HEK293 (cell line): ENCODE data around the gene FTHL17.

Source experiments
- CTCF ChIA-PET: fragments of 350-600 bp; formaldehyde crosslinking; extraction: SDS; loops from one replicate; lab custom pipeline; 2021; ENCODE audit warnings: antibody characterized with exemption; lab: Yijun Ruan, JAX
- POLR2A ChIA-PET: fragments of 300-600 bp; formaldehyde crosslinking; extraction: SDS; loops from one replicate; lab custom pipeline; 2020; ENCODE audit warnings: antibody characterized with exemption, inconsistent platforms; lab: Yijun Ruan, JAX
- H3K27ac ChIP-seq: fragments of 200-500 bp; sonication (Bioruptor generic); 2 replicates; pipeline ENCODE4 v1.5.1; 2014; ENCODE audit warnings: low read depth, low read length, control low read depth, inconsistent platforms; ENCODE audit errors: extremely low read depth
- H3K36me3 ChIP-seq, 2 experiments: fragments of 200-500 bp in 1 of 2; sonication (Bioruptor generic) in 1 of 2; 1 replicate in 1 of 2; 2 replicates in 1 of 2; pipeline ENCODE4 v1.5.1; 2014 to 2017; ENCODE audit warnings: inconsistent platforms in 2 of 2, low read length in 2 of 2; ENCODE audit not compliant: control insufficient read depth in 2 of 2, insufficient read depth in 1 of 2
- H3K4me1 ChIP-seq: fragments of 200-500 bp; sonication (Bioruptor generic); 2 replicates; pipeline ENCODE4 v1.5.1; 2014; ENCODE audit warnings: mild to moderate bottlenecking, low read length, inconsistent platforms; ENCODE audit not compliant: control insufficient read depth, insufficient read depth
- H3K4me3 ChIP-seq: 2 replicates; pipeline ENCODE4 v1.5.1; 2011; ENCODE audit warnings: low read depth, mild to moderate bottlenecking, control low read depth, low read length, moderate library complexity
- H3K9me3 ChIP-seq: fragments of 200-500 bp; sonication (Bioruptor generic); 2 replicates; pipeline ENCODE4 v1.5.1; 2014; ENCODE audit warnings: low read depth, low read length, inconsistent platforms; ENCODE audit not compliant: control insufficient read depth, insufficient read depth
- KLF10 ChIP-seq: fragments of 450-650 bp; IDR thresholded peaks from 2 replicates; pipeline ENCODE4 v1.5.1; 2018; ENCODE audit warnings: missing biosample characterization, mild to moderate bottlenecking, missing genetic modification characterization
- MYNN ChIP-seq: fragments of 450-650 bp; formaldehyde crosslinking; IDR thresholded peaks from 2 replicates; pipeline ENCODE4 v1.5.1; 2016; ENCODE audit warnings: missing biosample characterization, missing genetic modification characterization, borderline replicate concordance
- REPIN1 ChIP-seq: fragments of 450-650 bp; formaldehyde crosslinking; IDR thresholded peaks from 2 replicates; pipeline ENCODE4 v1.5.1; 2017; ENCODE audit warnings: missing biosample characterization, missing genetic modification characterization, low read depth
- YY1 ChIP-seq: fragments of 450-650 bp; formaldehyde crosslinking; IDR thresholded peaks from 2 replicates; pipeline ENCODE4 v1.5.1; 2018; ENCODE audit warnings: missing biosample characterization, missing genetic modification characterization
- ZBTB17 ChIP-seq: fragments of 450-650 bp; formaldehyde crosslinking; IDR thresholded peaks from 2 replicates; pipeline ENCODE4 v1.5.1; 2016; ENCODE audit warnings: missing biosample characterization, missing genetic modification characterization
- ZBTB48 ChIP-seq: fragments of 450-650 bp; formaldehyde crosslinking; IDR thresholded peaks from 2 replicates; pipeline ENCODE4 v1.5.1; 2016; ENCODE audit warnings: missing biosample characterization, missing genetic modification characterization
- ZBTB8A ChIP-seq: fragments of 450-650 bp; formaldehyde crosslinking; IDR thresholded peaks from 2 replicates; pipeline ENCODE4 v1.5.1; 2016; ENCODE audit warnings: missing biosample characterization, missing genetic modification characterization
- ZNF133 ChIP-seq: fragments of 450-650 bp; formaldehyde crosslinking; IDR thresholded peaks from 2 replicates; pipeline ENCODE4 v1.5.1; 2016; ENCODE audit warnings: missing biosample characterization, missing genetic modification characterization
- ZNF174 ChIP-seq: fragments of 450-650 bp; formaldehyde crosslinking; IDR thresholded peaks from 2 replicates; pipeline ENCODE4 v1.5.0; 2017; ENCODE audit warnings: missing biosample characterization, mild to moderate bottlenecking, missing genetic modification characterization
- ZNF2 ChIP-seq: fragments of 450-650 bp; formaldehyde crosslinking; IDR thresholded peaks from 2 replicates; pipeline ENCODE4 v1.5.1; 2016; ENCODE audit warnings: missing biosample characterization, missing genetic modification characterization
- ZNF266 ChIP-seq: fragments of 450-650 bp; formaldehyde crosslinking; IDR thresholded peaks from 2 replicates; pipeline ENCODE4 v1.5.1; 2016; ENCODE audit warnings: missing biosample characterization, missing genetic modification characterization, low read depth
- ZNF292 ChIP-seq: fragments of 450-650 bp; formaldehyde crosslinking; IDR thresholded peaks from 2 replicates; pipeline ENCODE4 v1.5.1; 2016; ENCODE audit warnings: low read depth, missing biosample characterization, missing genetic modification characterization, borderline replicate concordance
- ZNF311 ChIP-seq: fragments of 450-650 bp; formaldehyde crosslinking; IDR thresholded peaks from 2 replicates; pipeline ENCODE4 v1.5.1; 2017; ENCODE audit warnings: missing biosample characterization, missing genetic modification characterization, borderline replicate concordance
- ZNF37A ChIP-seq: fragments of 450-650 bp; IDR thresholded peaks from 2 replicates; pipeline ENCODE4 v1.5.1; 2018; ENCODE audit warnings: missing biosample characterization, missing genetic modification characterization
- ZNF416 ChIP-seq: fragments of 450-650 bp; formaldehyde crosslinking; IDR thresholded peaks from 2 replicates; pipeline ENCODE4 v1.5.1; 2016; ENCODE audit warnings: missing biosample characterization, missing genetic modification characterization
- ZNF521 ChIP-seq: fragments of 450-650 bp; formaldehyde crosslinking; IDR thresholded peaks from 2 replicates; pipeline ENCODE4 v1.5.1; 2017; ENCODE audit warnings: missing biosample characterization, mild to moderate bottlenecking, missing genetic modification characterization
- ZNF558 ChIP-seq: fragments of 450-650 bp; formaldehyde crosslinking; IDR thresholded peaks from 2 replicates; pipeline ENCODE4 v1.5.1; 2016; ENCODE audit warnings: missing biosample characterization, missing genetic modification characterization
- ZNF560 ChIP-seq: fragments of 450-650 bp; formaldehyde crosslinking; IDR thresholded peaks from 2 replicates; pipeline ENCODE4 v1.5.1; 2017; ENCODE audit warnings: missing biosample characterization, missing genetic modification characterization, borderline replicate concordance
- ZNF658 ChIP-seq: fragments of 450-650 bp; formaldehyde crosslinking; IDR thresholded peaks from 2 replicates; pipeline ENCODE4; 2016; ENCODE audit warnings: missing biosample characterization, missing genetic modification characterization
- ZNF707 ChIP-seq: fragments of 450-650 bp; formaldehyde crosslinking; IDR thresholded peaks from 2 replicates; pipeline ENCODE4 v1.5.1; 2016; ENCODE audit warnings: missing biosample characterization, missing genetic modification characterization
- ZNF777 ChIP-seq: fragments of 450-650 bp; formaldehyde crosslinking; IDR thresholded peaks from 2 replicates; pipeline ENCODE4 v1.5.1; 2017; ENCODE audit warnings: missing biosample characterization, missing genetic modification characterization, borderline replicate concordance
- ZNF830 ChIP-seq: fragments of 450-650 bp; IDR thresholded peaks from 2 replicates; pipeline ENCODE4 v1.5.0; 2018; ENCODE audit warnings: missing biosample characterization, missing genetic modification characterization, low read depth, mild to moderate bottlenecking, moderate library complexity
- ZNF837 ChIP-seq: fragments of 450-650 bp; formaldehyde crosslinking; IDR thresholded peaks from 2 replicates; pipeline ENCODE4 v1.5.1; 2016; ENCODE audit warnings: missing biosample characterization, missing genetic modification characterization
- TF ChIP-seq, protein P1 (sequence below): fragments of 450-650 bp; IDR thresholded peaks from 2 replicates; pipeline ENCODE4 v1.5.1; 2018; ENCODE audit warnings: missing biosample characterization, missing genetic modification characterization
- TF ChIP-seq, protein P2 (sequence below): fragments of 450-650 bp; formaldehyde crosslinking; IDR thresholded peaks from 2 replicates; pipeline ENCODE4 v1.5.1; 2016; ENCODE audit warnings: missing biosample characterization, missing genetic modification characterization
- TF ChIP-seq, protein P3 (sequence below): fragments of 450-650 bp; formaldehyde crosslinking; IDR thresholded peaks from 2 replicates; pipeline ENCODE4 v1.5.1; 2016; ENCODE audit warnings: missing biosample characterization, missing genetic modification characterization
- TF ChIP-seq, protein P4 (sequence below): fragments of 450-650 bp; formaldehyde crosslinking; IDR thresholded peaks from 2 replicates; pipeline ENCODE4 v1.5.1; 2017; ENCODE audit warnings: missing biosample characterization, missing genetic modification characterization
- TF ChIP-seq, protein P5 (sequence below): fragments of 450-650 bp; formaldehyde crosslinking; IDR thresholded peaks from 2 replicates; pipeline ENCODE4 v1.5.1; 2016; ENCODE audit warnings: missing biosample characterization, missing genetic modification characterization, low read depth

Gene FTHL17

DNA sequence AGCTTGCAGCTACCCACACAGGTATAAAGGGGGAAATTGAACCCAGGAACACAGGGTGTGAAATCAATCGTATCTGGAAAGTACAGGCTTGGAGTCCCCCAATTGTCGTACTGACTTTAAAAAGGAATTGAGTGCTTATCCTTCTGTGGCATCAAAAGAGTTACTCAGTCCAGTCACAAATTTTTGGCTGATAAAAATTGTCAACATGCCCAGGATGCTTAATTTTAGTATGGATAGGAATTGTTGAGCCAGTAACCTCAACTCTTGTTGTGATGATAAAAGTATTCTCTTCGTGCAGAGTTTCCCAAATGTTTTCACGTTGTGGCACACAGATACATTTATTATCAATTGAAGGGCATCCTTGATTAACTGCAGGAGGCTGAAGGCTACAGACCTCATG lies 43.6 kb upstream of the FTHL17 start (continued):
- TF ChIP-seq ZNF292 (tag by site-specific recombination) (no peak), ZBTB48 (tag by site-specific recombination) (no peak), ZBTB8A (tag by site-specific recombination) (no peak)
- TF ChIP-seq, protein P1, sequence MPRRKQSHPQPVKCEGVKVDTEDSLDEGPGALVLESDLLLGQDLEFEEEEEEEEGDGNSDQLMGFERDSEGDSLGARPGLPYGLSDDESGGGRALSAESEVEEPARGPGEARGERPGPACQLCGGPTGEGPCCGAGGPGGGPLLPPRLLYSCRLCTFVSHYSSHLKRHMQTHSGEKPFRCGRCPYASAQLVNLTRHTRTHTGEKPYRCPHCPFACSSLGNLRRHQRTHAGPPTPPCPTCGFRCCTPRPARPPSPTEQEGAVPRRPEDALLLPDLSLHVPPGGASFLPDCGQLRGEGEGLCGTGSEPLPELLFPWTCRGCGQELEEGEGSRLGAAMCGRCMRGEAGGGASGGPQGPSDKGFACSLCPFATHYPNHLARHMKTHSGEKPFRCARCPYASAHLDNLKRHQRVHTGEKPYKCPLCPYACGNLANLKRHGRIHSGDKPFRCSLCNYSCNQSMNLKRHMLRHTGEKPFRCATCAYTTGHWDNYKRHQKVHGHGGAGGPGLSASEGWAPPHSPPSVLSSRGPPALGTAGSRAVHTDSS (tag by site-specific recombination) = no peak
- TF ChIP-seq, protein P2, sequence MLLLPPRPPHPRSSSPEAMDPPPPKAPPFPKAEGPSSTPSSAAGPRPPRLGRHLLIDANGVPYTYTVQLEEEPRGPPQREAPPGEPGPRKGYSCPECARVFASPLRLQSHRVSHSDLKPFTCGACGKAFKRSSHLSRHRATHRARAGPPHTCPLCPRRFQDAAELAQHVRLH (tag by site-specific recombination) = no peak

DNA sequence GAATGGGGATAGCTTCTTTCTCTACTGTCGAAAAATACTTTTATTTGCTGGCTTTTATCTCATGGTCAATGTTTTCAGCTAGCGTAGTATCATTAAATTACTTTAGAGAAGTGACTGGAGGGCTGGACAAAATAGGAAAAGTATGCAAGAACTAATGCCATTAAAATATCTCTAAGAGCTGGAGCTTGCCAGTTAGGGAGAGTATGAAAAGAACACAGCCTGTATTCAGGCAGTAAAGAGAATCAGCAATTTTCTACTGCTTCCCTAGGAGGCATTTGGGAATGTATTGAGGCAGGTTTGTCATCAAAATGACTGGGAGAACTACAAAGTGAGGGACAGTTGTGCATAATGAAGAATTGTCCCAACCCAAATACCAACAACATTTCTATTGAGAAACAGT lies 43.0 kb upstream of the FTHL17 start:
- Histone ChIP-seq H3K4me1 (no peaks in the 10 kb centered on the region), H3K9me3 (no peaks in the 10 kb centered on the region), H3K36me3 (peaks cover 0 to 8% of the 10 kb centered on the region in 2 experiments; a peak in 1 of 3 replicates), H3K27ac (no peak overlapping the region), H3K4me3 (no peak overlapping the region)
- ChIA-PET POLR2A (no interaction called here), CTCF (interaction anchor here (0.6 to 0.8 kb wide), 2 partner anchors 143 to 556 kb away, joined by 3 read pairs; no protein-coding TSS in a partner anchor)
- TF ChIP-seq ZNF558 (tag by site-specific recombination) = no peak
- TF ChIP-seq ZNF707 (tag by site-specific recombination) = no peak
- TF ChIP-seq ZNF658 (tag by site-specific recombination) = no peak
- TF ChIP-seq MYNN (tag by site-specific recombination) = no peak
- TF ChIP-seq ZNF37A (tag by site-specific recombination) = no peak
- TF ChIP-seq YY1 (tag by site-specific recombination) = no peak
- TF ChIP-seq ZNF560 (tag by site-specific recombination) = no peak
- no peak for TF ChIP-seq ZNF133 (tag by site-specific recombination)
- no peak for TF ChIP-seq ZNF2 (tag by site-specific recombination)
- TF ChIP-seq ZNF266 (tag by site-specific recombination) = no peak
- no peak for TF ChIP-seq REPIN1 (tag by site-specific recombination)
- TF ChIP-seq ZNF521 (tag by site-specific recombination) = no peak
- TF ChIP-seq, all 188 proteins: peak for 0

- H3K9me3 ChIP-seq = no peaks in the 10 kb centered on the region
- H3K27ac ChIP-seq = no peak overlapping the region
- ChIA-PET POLR2A (no interaction called here), CTCF (no interaction called here)
- H3K36me3 ChIP-seq = no peaks in the 10 kb centered on the region
- H3K4me3 ChIP-seq = no peak overlapping the region
- H3K4me1 ChIP-seq = no peaks in the 10 kb centered on the region
- no peak for TF ChIP-seq ZNF777
- TF ChIP-seq, protein P3, sequence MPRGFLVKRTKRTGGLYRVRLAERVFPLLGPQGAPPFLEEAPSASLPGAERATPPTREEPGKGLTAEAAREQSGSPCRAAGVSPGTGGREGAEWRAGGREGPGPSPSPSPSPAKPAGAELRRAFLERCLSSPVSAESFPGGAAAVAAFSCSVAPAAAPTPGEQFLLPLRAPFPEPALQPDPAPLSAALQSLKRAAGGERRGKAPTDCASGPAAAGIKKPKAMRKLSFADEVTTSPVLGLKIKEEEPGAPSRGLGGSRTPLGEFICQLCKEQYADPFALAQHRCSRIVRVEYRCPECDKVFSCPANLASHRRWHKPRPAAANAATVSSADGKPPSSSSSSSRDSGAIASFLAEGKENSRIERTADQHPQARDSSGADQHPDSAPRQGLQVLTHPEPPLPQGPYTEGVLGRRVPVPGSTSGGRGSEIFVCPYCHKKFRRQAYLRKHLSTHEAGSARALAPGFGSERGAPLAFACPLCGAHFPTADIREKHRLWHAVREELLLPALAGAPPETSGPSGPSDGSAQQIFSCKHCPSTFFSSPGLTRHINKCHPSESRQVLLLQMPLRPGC = no peak
- no peak for TF ChIP-seq ZNF311
- TF ChIP-seq KLF10 (tag by site-specific recombination) = no peak
- no peak for TF ChIP-seq ZNF837 (tag by site-specific recombination)
- TF ChIP-seq ZNF416 (tag by site-specific recombination) = no peak
- TF ChIP-seq, protein P4, sequence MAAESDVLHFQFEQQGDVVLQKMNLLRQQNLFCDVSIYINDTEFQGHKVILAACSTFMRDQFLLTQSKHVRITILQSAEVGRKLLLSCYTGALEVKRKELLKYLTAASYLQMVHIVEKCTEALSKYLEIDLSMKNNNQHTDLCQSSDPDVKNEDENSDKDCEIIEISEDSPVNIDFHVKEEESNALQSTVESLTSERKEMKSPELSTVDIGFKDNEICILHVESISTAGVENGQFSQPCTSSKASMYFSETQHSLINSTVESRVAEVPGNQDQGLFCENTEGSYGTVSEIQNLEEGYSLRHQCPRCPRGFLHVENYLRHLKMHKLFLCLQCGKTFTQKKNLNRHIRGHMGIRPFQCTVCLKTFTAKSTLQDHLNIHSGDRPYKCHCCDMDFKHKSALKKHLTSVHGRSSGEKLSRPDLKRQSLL (tag by site-specific recombination) = no peak
- TF ChIP-seq, protein P5, sequence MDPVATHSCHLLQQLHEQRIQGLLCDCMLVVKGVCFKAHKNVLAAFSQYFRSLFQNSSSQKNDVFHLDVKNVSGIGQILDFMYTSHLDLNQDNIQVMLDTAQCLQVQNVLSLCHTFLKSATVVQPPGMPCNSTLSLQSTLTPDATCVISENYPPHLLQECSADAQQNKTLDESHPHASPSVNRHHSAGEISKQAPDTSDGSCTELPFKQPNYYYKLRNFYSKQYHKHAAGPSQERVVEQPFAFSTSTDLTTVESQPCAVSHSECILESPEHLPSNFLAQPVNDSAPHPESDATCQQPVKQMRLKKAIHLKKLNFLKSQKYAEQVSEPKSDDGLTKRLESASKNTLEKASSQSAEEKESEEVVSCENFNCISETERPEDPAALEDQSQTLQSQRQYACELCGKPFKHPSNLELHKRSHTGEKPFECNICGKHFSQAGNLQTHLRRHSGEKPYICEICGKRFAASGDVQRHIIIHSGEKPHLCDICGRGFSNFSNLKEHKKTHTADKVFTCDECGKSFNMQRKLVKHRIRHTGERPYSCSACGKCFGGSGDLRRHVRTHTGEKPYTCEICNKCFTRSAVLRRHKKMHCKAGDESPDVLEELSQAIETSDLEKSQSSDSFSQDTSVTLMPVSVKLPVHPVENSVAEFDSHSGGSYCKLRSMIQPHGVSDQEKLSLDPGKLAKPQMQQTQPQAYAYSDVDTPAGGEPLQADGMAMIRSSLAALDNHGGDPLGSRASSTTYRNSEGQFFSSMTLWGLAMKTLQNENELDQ (tag by site-specific recombination) = no peak
- no peak for TF ChIP-seq ZNF174 (tag by site-specific recombination)
- TF ChIP-seq ZNF830 (tag by site-specific recombination) = no peak
- TF ChIP-seq ZBTB17 (tag by site-specific recombination) = no peak
Observed at GRCh38 chrX:31112226-31112999, 40.6 kb upstream of the FTHL17 start.
